A549 (cell line): ENCODE measurements around the gene NR1H2. TPM values are rescaled to one million over a fixed set of nuclear protein-coding genes. Genes with fewer than 3 reads are reported as not detected.
A peak's percentile ranks its signal among the peaks of the same experiment; 100 is the strongest.

Experiments used
- ATAC-seq, 2 experiments: fragments of 200-7000 bp in 1 of 2; fragments of >200 bp in 1 of 2; cut with Nextera tagmentation in 1 of 2; cut with Tn5 transposase in 1 of 2; 3 replicates each; pipeline versions ENCODE4 v1.8.0 to v1.9.1; 2018 to 2020; ENCODE audit warnings: mild to moderate bottlenecking in 1 of 2, moderate library complexity in 1 of 2
- CTCF ChIA-PET: fragments of 300-600 bp; sonication (Branson Sonifier 250); formaldehyde crosslinking; extraction: SDS; loops from one replicate; lab custom pipeline; 2021; ENCODE audit warnings: antibody characterized with exemption, inconsistent platforms; lab: Yijun Ruan, JAX
- POLR2A ChIA-PET: fragments of 350-600 bp; formaldehyde crosslinking; extraction: SDS; loops from one replicate; lab custom pipeline; 2021; ENCODE audit warnings: antibody characterized with exemption, inconsistent platforms; lab: Yijun Ruan, JAX
- DNase-seq, 2 experiments: peaks; one replicate each; pipeline versions ENCODE4 v3.0.0 to v3.0.0-alpha.2; 2011 to 2016; ENCODE audit warnings: low read depth in 1 of 2, low spot score in 1 of 2
- FAIRE-seq: peaks from 2 replicates; lab custom pipeline; 2011; peaks lifted over from hg19 to GRCh38; lab: Jason Lieb, UNC
- H3K27ac ChIP-seq, 2 experiments: fragments of >200 bp; sonication (Bioruptor Twin); formaldehyde crosslinking; 3 replicates each; pipeline ENCODE4 v1.5.1; 2016 to 2017
- H3K4me1 ChIP-seq: fragments of >200 bp; sonication (Bioruptor Twin); formaldehyde crosslinking; 3 replicates; pipeline ENCODE4 v1.6.1; 2016
- H3K4me2 ChIP-seq: fragments of >200 bp; sonication (Bioruptor Twin); formaldehyde crosslinking; 3 replicates; pipeline ENCODE4 v1.6.1; 2016
- H3K4me3 ChIP-seq: fragments of >200 bp; sonication (Bioruptor Twin); formaldehyde crosslinking; 3 replicates; pipeline ENCODE4 v1.5.1; 2016
- H3K9me3 ChIP-seq: fragments of >200 bp; sonication (Bioruptor Twin); formaldehyde crosslinking; 3 replicates; pipeline ENCODE4 v1.6.1; 2016
- BHLHE40 ChIP-seq: IDR thresholded peaks from 2 replicates; pipeline ENCODE4 v1.6.1; 2012; ENCODE audit warnings: low read depth, low read length, inconsistent platforms
- CHD4 ChIP-seq: fragments of 200-600 bp; sonication (generic); IDR thresholded peaks from 2 replicates; pipeline ENCODE4 v1.6.1; 2016; ENCODE audit warnings: antibody characterized with exemption, mild to moderate bottlenecking, borderline replicate concordance
- CTCF ChIP-seq: fragments of >200 bp; sonication (Bioruptor Twin); formaldehyde crosslinking; IDR thresholded peaks from 3 replicates; pipeline ENCODE4 v1.5.1; 2016
- EHMT2 ChIP-seq: fragments of 200-600 bp; sonication (generic); IDR thresholded peaks from 2 replicates; pipeline ENCODE4 v1.6.1; 2016; ENCODE audit warnings: antibody characterized with exemption, low read depth, mild to moderate bottlenecking, moderate library complexity
- ESRRA ChIP-seq: fragments of 150-350 bp; IDR thresholded peaks from 2 replicates; pipeline ENCODE4 v1.6.1; 2014; ENCODE audit warnings: mild to moderate bottlenecking, low read length, borderline replicate concordance
- FOSB ChIP-seq: fragments of 250-450 bp; sonication (Bioruptor Pico); IDR thresholded peaks from 2 replicates; pipeline ENCODE4 v1.5.0; 2020; ENCODE audit warnings: mild to moderate bottlenecking, moderate library complexity
- FOSL2 ChIP-seq, 2 experiments: fragments of 450-650 bp in 1 of 2; fragments of >200 bp in 1 of 2; sonication (Bioruptor Twin) in 1 of 2; formaldehyde crosslinking; IDR thresholded peaks; 2 replicates each; pipeline versions ENCODE4 v1.5.0 to v1.6.1; 2016 to 2020; ENCODE audit warnings: mild to moderate bottlenecking in 1 of 2, moderate library complexity in 1 of 2
- HOXA7 ChIP-seq: fragments of 250-450 bp; sonication (Bioruptor Pico); IDR thresholded peaks from 2 replicates; pipeline ENCODE4 v1.5.0; 2020; ENCODE audit warnings: mild to moderate bottlenecking, moderate library complexity
- KDM1A ChIP-seq: fragments of 200-600 bp; sonication (generic); IDR thresholded peaks from 2 replicates; pipeline ENCODE4 v1.6.1; 2016; ENCODE audit warnings: low read depth, mild to moderate bottlenecking
- MAZ ChIP-seq: fragments of 150-350 bp; IDR thresholded peaks from 2 replicates; pipeline ENCODE4 v1.6.1; 2014; ENCODE audit warnings: antibody characterized with exemption, low read depth, low read length, borderline replicate concordance
- PHF8 ChIP-seq: fragments of 200-600 bp; sonication (generic); IDR thresholded peaks from 2 replicates; pipeline ENCODE4 v1.6.1; 2016; ENCODE audit warnings: low read depth, mild to moderate bottlenecking, antibody characterized with exemption, moderate library complexity, borderline replicate concordance
- POLR2A ChIP-seq: IDR thresholded peaks from 2 replicates; pipeline ENCODE4 v1.6.1; 2012; ENCODE audit warnings: mild to moderate bottlenecking, low read length
- RAD21 ChIP-seq, 2 experiments: fragments of >200 bp in 1 of 2; sonication (Bioruptor Twin) in 1 of 2; formaldehyde crosslinking in 1 of 2; IDR thresholded peaks in 1 of 2; conservative IDR thresholded peaks in 1 of 2; 2 replicates in 1 of 2; 3 replicates in 1 of 2; pipeline ENCODE4 v1.6.1; 2012 to 2018; ENCODE audit warnings: inconsistent platforms in 1 of 2
- RARB ChIP-seq: fragments of 250-450 bp; sonication (Bioruptor Pico); IDR thresholded peaks from 2 replicates; pipeline ENCODE4 v1.8.0; 2021; ENCODE audit warnings: mild to moderate bottlenecking, moderate library complexity
- REST ChIP-seq: fragments of 200-600 bp; sonication (generic); IDR thresholded peaks from 2 replicates; pipeline ENCODE4 v1.6.1; 2016; ENCODE audit warnings: antibody characterized with exemption, mild to moderate bottlenecking, moderate library complexity
- RNF2 ChIP-seq: fragments of 200-600 bp; sonication (generic); IDR thresholded peaks from 2 replicates; pipeline ENCODE4 v1.6.1; 2016; ENCODE audit warnings: low read depth, mild to moderate bottlenecking, antibody characterized with exemption, moderate library complexity, borderline replicate concordance
- SMC3 ChIP-seq: fragments of >200 bp; sonication (Bioruptor Twin); formaldehyde crosslinking; IDR thresholded peaks from 3 replicates; pipeline ENCODE4 v1.6.1; 2018; ENCODE audit warnings: inconsistent platforms
- SREBF2 ChIP-seq: fragments of 450-650 bp; IDR thresholded peaks from 2 replicates; pipeline ENCODE4 v1.6.1; 2014; ENCODE audit warnings: mild to moderate bottlenecking, moderate library complexity
- ZSCAN20 ChIP-seq: fragments of 250-450 bp; sonication (Bioruptor Pico); IDR thresholded peaks from 2 replicates; pipeline ENCODE4 v1.8.0; 2022; ENCODE audit warnings: mild to moderate bottlenecking, moderate library complexity
- WGBS: methylation state at CpG from one replicate; pipeline ENCODE4 v1.1.6; 2017; ENCODE audit errors: missing lambda C conversion rate; 5-methylcytosine and 5-hydroxymethylcytosine counted together
- polyA plus RNA-seq, 4 experiments: library from polyadenylated mRNA; depleted of rRNA in 3 of 4; stranded (reverse); fragments of >200 nt; fragmentation: RNase III in 1 of 4; extraction: RNeasy Plus Mini Kit Qiagen cat#74134 plus additional on column Dnase treatment in 1 of 4; gene quantifications; 2 replicates in 3 of 4; 3 replicates in 1 of 4; pipeline ENCODE4 v1.2.3, GENCODE V29; 2011 to 2017
- TF ChIP-seq, protein P1 (sequence below): fragments of 150-350 bp; IDR thresholded peaks from 2 replicates; pipeline ENCODE4 v1.6.1; 2014; ENCODE audit warnings: low read depth, mild to moderate bottlenecking, low read length
- TF ChIP-seq, protein P2 (sequence below): fragments of 250-450 bp; sonication (Bioruptor Pico); IDR thresholded peaks from 2 replicates; pipeline ENCODE4 v1.5.0; 2020; ENCODE audit warnings: low read depth, mild to moderate bottlenecking, moderate library complexity

Gene NR1H2
- polyA plus RNA-seq, 2 of the 4 experiments (the other 2 are of a cell fraction): 39.3 to 67.0 TPM

DNA sequence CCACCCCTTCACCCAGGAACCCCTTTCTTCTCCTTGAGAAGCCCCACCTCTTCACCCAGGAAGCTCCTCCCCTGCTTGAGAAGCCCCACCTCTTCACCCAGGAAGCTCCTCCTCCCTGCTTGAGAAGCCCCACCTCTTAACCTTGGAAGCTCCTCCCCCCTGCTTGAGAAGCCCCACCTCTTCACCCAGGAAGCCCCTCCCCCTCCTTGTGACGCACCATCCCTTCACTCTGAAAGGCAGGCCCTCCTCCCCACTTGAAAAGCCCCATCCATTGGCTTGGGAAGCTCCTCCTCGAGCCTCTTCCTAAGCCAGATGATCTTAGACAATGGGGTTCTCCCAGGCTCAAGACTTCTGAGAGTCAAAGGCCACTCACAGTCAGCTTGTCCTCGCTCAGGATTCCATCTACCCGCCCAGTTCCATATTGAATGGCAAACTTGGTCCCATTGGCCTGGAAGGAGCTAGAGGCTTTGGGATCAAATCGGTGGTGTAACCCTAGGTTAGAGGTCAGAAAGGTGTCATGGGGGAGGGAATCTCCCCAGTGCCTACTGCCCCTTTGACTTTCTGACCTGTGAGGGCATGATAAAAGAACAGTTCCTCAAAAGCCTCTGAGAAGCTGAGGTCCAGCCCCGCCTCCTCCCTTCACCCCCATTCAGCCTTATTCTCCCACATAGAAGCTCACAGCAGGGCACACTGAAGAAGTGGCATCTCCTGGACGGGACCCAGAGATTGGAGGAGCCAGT is 14.8 kb upstream of the NR1H2 start:
- H3K4me2 ChIP-seq: no peak overlapping the region
- FAIRE-seq: no peak
- TF ChIP-seq BHLHE40 (no peak), PHF8 (no peak), EHMT2 (no peak), CHD4 (no peak)
- TF ChIP-seq, all 56 proteins: peak for 0
- Histone ChIP-seq H3K4me3 (no peak overlapping the region), H3K4me1 (0 out of 3 replicates have a peak, but pooled peaks cover 5% of the 10 kb centered on the region), H3K27ac (no peak overlapping the region), H3K9me3 (no peaks in the 10 kb centered on the region)
- whole genome bisulfite sequencing: 81% methylated on average over 7 of the region's 7 CpGs
- ATAC-seq (peak in 1 of 2 experiments; percentile 8; a peak in 2 of 6 replicates), DNase-seq (peak in 1 of 2 experiments; percentile 66)
- ChIA-PET CTCF (interaction anchor here (0.6 to 12.4 kb wide), 10 partner anchors 8 to 422 kb away, joined by 3 to 175 read pairs (median 7); no protein-coding TSS in a partner anchor), POLR2A (no interaction called here)

DNA sequence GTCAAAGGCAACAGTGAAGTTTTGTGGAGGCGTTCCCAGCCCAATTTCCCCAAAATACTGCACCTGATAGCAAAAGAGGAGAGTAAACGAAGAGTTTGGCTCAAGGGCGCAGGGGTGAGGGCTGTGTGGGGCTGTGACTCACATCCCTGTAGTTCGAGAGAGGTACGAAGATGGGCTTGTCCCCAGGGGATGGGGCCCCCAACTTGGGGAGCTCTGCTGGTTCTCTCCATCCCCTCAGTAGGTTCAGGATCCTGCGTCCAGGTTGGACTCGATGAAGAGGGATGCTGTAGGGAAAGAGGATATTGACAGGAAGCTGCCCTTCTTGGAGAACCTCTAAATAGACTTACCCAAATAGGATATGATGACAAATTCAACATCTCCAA is 14.2 kb upstream of the NR1H2 start:
- TF ChIP-seq EHMT2 (no peak), PHF8 (no peak), SMC3 (no peak), KDM1A (no peak), RAD21 (conservative IDR thresholded peaks at IDR 0.05 in 1 of 2, IDR thresholded peaks at IDR 0.05 in 1 of 2) (no peak), POLR2A (no peak), CTCF (no peak), HOXA7 (CRISPR knock-in tag) (no peak)
- TF ChIP-seq, protein P1, sequence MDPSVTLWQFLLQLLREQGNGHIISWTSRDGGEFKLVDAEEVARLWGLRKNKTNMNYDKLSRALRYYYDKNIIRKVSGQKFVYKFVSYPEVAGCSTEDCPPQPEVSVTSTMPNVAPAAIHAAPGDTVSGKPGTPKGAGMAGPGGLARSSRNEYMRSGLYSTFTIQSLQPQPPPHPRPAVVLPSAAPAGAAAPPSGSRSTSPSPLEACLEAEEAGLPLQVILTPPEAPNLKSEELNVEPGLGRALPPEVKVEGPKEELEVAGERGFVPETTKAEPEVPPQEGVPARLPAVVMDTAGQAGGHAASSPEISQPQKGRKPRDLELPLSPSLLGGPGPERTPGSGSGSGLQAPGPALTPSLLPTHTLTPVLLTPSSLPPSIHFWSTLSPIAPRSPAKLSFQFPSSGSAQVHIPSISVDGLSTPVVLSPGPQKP: no peak
- TF ChIP-seq, protein P2, sequence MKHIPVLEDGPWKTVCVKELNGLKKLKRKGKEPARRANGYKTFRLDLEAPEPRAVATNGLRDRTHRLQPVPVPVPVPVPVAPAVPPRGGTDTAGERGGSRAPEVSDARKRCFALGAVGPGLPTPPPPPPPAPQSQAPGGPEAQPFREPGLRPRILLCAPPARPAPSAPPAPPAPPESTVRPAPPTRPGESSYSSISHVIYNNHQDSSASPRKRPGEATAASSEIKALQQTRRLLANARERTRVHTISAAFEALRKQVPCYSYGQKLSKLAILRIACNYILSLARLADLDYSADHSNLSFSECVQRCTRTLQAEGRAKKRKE (CRISPR knock-in tag): no peak
- CTCF ChIA-PET: interaction anchor here (0.6 to 12.4 kb wide), 9 partner anchors 8 to 422 kb away, joined by 3 to 175 read pairs (median 10); no protein-coding TSS in a partner anchor
- ATAC-seq (no peak), FAIRE-seq (no peak), DNase-seq (no peak)
- WGBS: 82% methylated on average over 7 of the region's 7 CpGs
- H3K4me3 ChIP-seq: no peak overlapping the region
- H3K27ac ChIP-seq: no peak overlapping the region
- H3K4me2 ChIP-seq: no peak overlapping the region
- H3K4me1 ChIP-seq: 0 out of 3 replicates have a peak, but pooled peaks cover 5% of the 10 kb centered on the region
- no peaks in the 10 kb centered on the region for H3K9me3 ChIP-seq
- POLR2A ChIA-PET: no interaction called here

GRCh38 chr19:50362656-50363424 is 13.4 kb upstream of the NR1H2 start:
- H3K27ac ChIP-seq: no peak overlapping the region
- H3K4me3 ChIP-seq: no peak overlapping the region
- 22% methylated on average over 11 of the region's 11 CpGs for WGBS
- H3K4me1 ChIP-seq: 0 out of 3 replicates have a peak, but pooled peaks cover 5% of the 10 kb centered on the region
- ATAC-seq (no peak), FAIRE-seq (no peak), DNase-seq (no peak)
- H3K4me2 ChIP-seq: no peak overlapping the region
- ChIA-PET POLR2A (no interaction called here), CTCF (interaction anchor here (0.9 to 12.4 kb wide), 11 partner anchors 10 to 421 kb away, joined by 3 to 175 read pairs (median 8); no protein-coding TSS in a partner anchor)
- no peaks in the 10 kb centered on the region for H3K9me3 ChIP-seq
- TF ChIP-seq ZSCAN20 (CRISPR knock-in tag): no peak
- no peak for TF ChIP-seq CHD4
- TF ChIP-seq FOSL2 (IDR thresholded peaks at IDR 0.05): no peak
- no peak for TF ChIP-seq FOSL2 (CRISPR knock-in tag; IDR thresholded peaks at IDR 0.05)
- no peak for TF ChIP-seq SREBF2
- no peak for TF ChIP-seq EHMT2
- no peak for TF ChIP-seq PHF8
- TF ChIP-seq FOSB (CRISPR knock-in tag): no peak
- TF ChIP-seq RNF2: no peak
- TF ChIP-seq MAZ: no peak
- no peak for TF ChIP-seq ESRRA
- no peak for TF ChIP-seq RARB (CRISPR knock-in tag)
- TF ChIP-seq REST: no peak
- no peak for TF ChIP-seq KDM1A
